GM23338 (cell line): Measurements from ENCODE around the gene MAPKAPK2. TPM values are rescaled to one million over a fixed set of nuclear protein-coding genes. Genes with fewer than 3 reads are reported as not detected.

Source experiments
- ATAC-seq: fragments of 200-7000 bp; cut with Tn5 transposase; 3 replicates; pipeline ENCODE4 v1.9.1; 2020
- DNase-seq: peaks from one replicate; pipeline ENCODE4 v3.0.0-alpha.2; 2015; ENCODE audit warnings: low spot score
- H2AFZ ChIP-seq: fragments of 200-600 bp; sonication (generic); 2 replicates; pipeline ENCODE4 v1.8.0; 2016; ENCODE audit warnings: antibody characterized with exemption, mild to moderate bottlenecking, moderate library complexity
- H3F3A ChIP-seq: fragments of 200-600 bp; sonication (generic); replicated peaks from 2 replicates; pipeline ENCODE4 v1.8.0; 2017; ENCODE audit warnings: antibody characterized with exemption, mixed run types, low read depth
- H3K27ac ChIP-seq: fragments of 200-600 bp; sonication (generic); 2 replicates; pipeline ENCODE4 v1.6.1; 2016; ENCODE audit warnings: low read depth
- H3K27me3 ChIP-seq: fragments of 200-600 bp; sonication (generic); 2 replicates; pipeline ENCODE4 v1.8.0; 2016; ENCODE audit warnings: mild to moderate bottlenecking, mixed run types, moderate library complexity; ENCODE audit not compliant: insufficient read depth
- H3K36me3 ChIP-seq: fragments of 200-600 bp; sonication (generic); 2 replicates; pipeline ENCODE4 v1.8.0; 2016; ENCODE audit warnings: mild to moderate bottlenecking; ENCODE audit not compliant: insufficient read depth
- H3K4me1 ChIP-seq: fragments of 200-600 bp; sonication (generic); 2 replicates; pipeline ENCODE4 v1.8.0; 2016; ENCODE audit warnings: mild to moderate bottlenecking, moderate library complexity; ENCODE audit not compliant: insufficient read depth
- H3K4me2 ChIP-seq: fragments of 200-600 bp; sonication (generic); 2 replicates; pipeline ENCODE4 v1.7.1; 2017; ENCODE audit warnings: mixed run types
- H3K4me3 ChIP-seq: fragments of 200-600 bp; sonication (generic); 2 replicates; pipeline ENCODE4 v1.6.1; 2016; ENCODE audit warnings: mixed run types
- H3K79me2 ChIP-seq: fragments of 200-600 bp; sonication (generic); replicated peaks from 2 replicates; pipeline ENCODE4 v1.8.0; 2017; ENCODE audit warnings: mild to moderate bottlenecking; ENCODE audit not compliant: insufficient read depth
- H3K9me2 ChIP-seq: fragments of 200-600 bp; sonication (generic); 2 replicates; pipeline ENCODE4 v1.8.0; 2017; ENCODE audit not compliant: insufficient read depth
- H4K20me1 ChIP-seq: fragments of 200-600 bp; sonication (generic); replicated peaks from 2 replicates; pipeline ENCODE4 v1.8.0; 2017; ENCODE audit warnings: mild to moderate bottlenecking; ENCODE audit not compliant: insufficient read depth
- H3K27ac Mint-ChIP-seq: 2 replicates; pipeline ENCODE4 v1.8.0; 2020; ENCODE audit warnings: inconsistent platforms, mild to moderate bottlenecking, moderate library complexity, mixed read lengths
- H3K27me3 Mint-ChIP-seq: 3 replicates; pipeline ENCODE4 v1.8.0; 2022; ENCODE audit warnings: low read depth, mild to moderate bottlenecking, moderate library complexity, mixed read lengths, inconsistent platforms; ENCODE audit not compliant: insufficient read depth, poor library complexity
- H3K36me3 Mint-ChIP-seq: 3 replicates; pipeline ENCODE4 v1.8.0; 2021; ENCODE audit warnings: low read depth, mild to moderate bottlenecking, inconsistent platforms, moderate library complexity, mixed read lengths
- H3K4me1 Mint-ChIP-seq: 3 replicates; pipeline ENCODE4 v1.8.0; 2020; ENCODE audit warnings: mild to moderate bottlenecking, inconsistent platforms, mixed read lengths
- H3K4me3 Mint-ChIP-seq: 3 replicates; pipeline ENCODE4 v1.8.0; 2021; ENCODE audit warnings: moderate library complexity, mild to moderate bottlenecking, inconsistent platforms, mixed read lengths
- H3K9me3 Mint-ChIP-seq: 3 replicates; pipeline ENCODE4 v1.8.0; 2020; ENCODE audit warnings: moderate library complexity, mild to moderate bottlenecking, inconsistent platforms, mixed read lengths
- ETS1 ChIP-seq: IDR thresholded peaks from 2 replicates; pipeline ENCODE4 v1.6.1; 2016; ENCODE audit warnings: antibody characterized with exemption
- EZH2phosphoT487 ChIP-seq: fragments of 200-600 bp; sonication (generic); IDR thresholded peaks from one replicate; pipeline ENCODE4 v1.8.1; 2018; ENCODE audit warnings: antibody characterized with exemption; ENCODE audit not compliant: unreplicated experiment
- STAT1 ChIP-seq: IDR thresholded peaks from one replicate; pipeline ENCODE4 v1.6.1; 2016; ENCODE audit warnings: antibody characterized with exemption; ENCODE audit not compliant: unreplicated experiment
- ZNF331 ChIP-seq: fragments of 250-450 bp; sonication (Bioruptor Pico); IDR thresholded peaks from 2 replicates; pipeline ENCODE4 v1.5.0; 2020; ENCODE audit warnings: low read depth, mild to moderate bottlenecking, moderate library complexity
- ZNF462 ChIP-seq: fragments of 250-450 bp; sonication (Bioruptor Pico); IDR thresholded peaks from 2 replicates; pipeline ENCODE4 v1.5.0; 2020; ENCODE audit warnings: mild to moderate bottlenecking, moderate library complexity
- polyA plus RNA-seq: library from polyadenylated mRNA; unstranded; fragments of >200 nt; fragmentation: Nextera tagmentation; extraction: Ambion mirVana; gene quantifications from 2 replicates; pipeline ENCODE4 v1.2.1, GENCODE V29; 2016
- total RNA-seq: library from RNA; depleted of rRNA; stranded (reverse); fragments of >200 nt; shearing (Covaris generic); gene quantifications from 2 replicates; pipeline ENCODE4 v1.2.3, GENCODE V29; 2014

The MAPKAPK2 gene
- total and polyA plus RNA-seq, 2 experiments from 2014 or later: 10.1 to 30.4 TPM

GRCh38 chr1:206657751-206658150, 27.0 kb upstream of the MAPKAPK2 start:
- Mint-ChIP-seq H3K36me3 (no peaks in the 10 kb centered on the region), H3K9me3 (no peaks in the 10 kb centered on the region), H3K4me1 (peaks cover 14% of the 10 kb centered on the region), H3K27ac (no peak overlapping the region), H3K4me3 (peak overlapping the region; percentile 58), H3K27me3 (peaks cover 17% of the 10 kb centered on the region)
- no peak overlapping the region for H3K27ac ChIP-seq
- peaks cover 4% of the 10 kb centered on the region; the same call in 1 of the 2 replicates for H4K20me1 ChIP-seq
- peaks cover 38% of the 10 kb centered on the region for H3K27me3 ChIP-seq
- H3F3A ChIP-seq: 0 out of 2 replicates have a peak, but pooled peaks cover 4% of the 10 kb centered on the region
- ATAC-seq: no peak
- H3K9me2 ChIP-seq: no peaks in the 10 kb centered on the region
- H3K79me2 ChIP-seq: no peaks in the 10 kb centered on the region
- TF ChIP-seq STAT1: no peak
- TF ChIP-seq ZNF331 (CRISPR knock-in tag): no peak
- no peak for TF ChIP-seq ZNF462 (CRISPR knock-in tag)
- no peak for TF ChIP-seq ETS1
- no peak for TF ChIP-seq EZH2phosphoT487
- H3K4me1 ChIP-seq: peaks cover 16% of the 10 kb centered on the region; the same call in 1 of the 2 replicates
- H3K36me3 ChIP-seq: no peaks in the 10 kb centered on the region
- H3K4me2 ChIP-seq: peak overlapping the region; percentile 81
- H2AFZ ChIP-seq: peak overlapping the region; percentile 79
- DNase-seq: no peak
- H3K4me3 ChIP-seq: peak overlapping the region; percentile 54
